Measurements from ENCODE around the gene PSMC3.

PSMC3 gene

GRCh38 chr11:47376525-47377371, 49.5 kb downstream of the PSMC3 start:
- H3K36me3 ChIP-seq (ENCODE audit: control insufficient read depth in 1 of 2, insufficient read depth in 2 of 2, low read length in 2 of 2): no peaks in the 10 kb centered on the region
- peak overlapping the region; percentile 38 to 51 for H3K9ac ChIP-seq (ENCODE audit: low read depth in 1 of 2, low read length in 2 of 2)
- H3K4me3 ChIP-seq (ENCODE audit: low read depth in 1 of 2, low read length in 2 of 2): peak overlapping the region; percentile 63 to 65
- no peaks in the 10 kb centered on the region for H3K9me3 ChIP-seq (ENCODE audit: control insufficient read depth in 1 of 2, low read length in 2 of 2)
- no peaks in the 10 kb centered on the region for H3K27me3 ChIP-seq (ENCODE audit: control insufficient read depth in 1 of 2, insufficient read depth in 2 of 2, low read length in 2 of 2)
- H3K4me1 ChIP-seq (ENCODE audit: control insufficient read depth in 1 of 2, insufficient read depth in 2 of 2, low read length in 2 of 2): no peaks in the 10 kb centered on the region
- no peak overlapping the region for H3K27ac ChIP-seq (ENCODE audit: low read depth, low read length)

- no peaks in the 10 kb centered on the region for H3K36me3 ChIP-seq (ENCODE audit: control insufficient read depth in 1 of 2, insufficient read depth in 2 of 2, low read length in 2 of 2)
- peak overlapping the region; percentile 57 to 65 for H3K4me3 ChIP-seq (ENCODE audit: low read depth in 1 of 2, low read length in 2 of 2)
- no peaks in the 10 kb centered on the region for H3K4me1 ChIP-seq (ENCODE audit: control insufficient read depth in 1 of 2, insufficient read depth in 2 of 2, low read length in 2 of 2)
- H3K27me3 ChIP-seq (ENCODE audit: control insufficient read depth in 1 of 2, insufficient read depth in 2 of 2, low read length in 2 of 2): no peaks in the 10 kb centered on the region
- no peaks in the 10 kb centered on the region for H3K9me3 ChIP-seq (ENCODE audit: control insufficient read depth in 1 of 2, low read length in 2 of 2)
- H3K27ac ChIP-seq (ENCODE audit: low read depth, low read length): no peak overlapping the region
- peak overlapping the region in 1 of 2 donors; percentile 25 for H3K9ac ChIP-seq (ENCODE audit: low read depth in 1 of 2, low read length in 2 of 2)
Observed at GRCh38 chr11:47376107-47376524, 50.1 kb downstream of the PSMC3 start.

- H3K9ac ChIP-seq (ENCODE audit: low read depth in 1 of 2, low read length in 2 of 2): no peak overlapping the region
- H3K9me3 ChIP-seq (ENCODE audit: control insufficient read depth in 1 of 2, low read length in 2 of 2): no peaks in the 10 kb centered on the region
- H3K4me1 ChIP-seq (ENCODE audit: control insufficient read depth in 1 of 2, insufficient read depth in 2 of 2, low read length in 2 of 2): no peaks in the 10 kb centered on the region
- no peaks in the 10 kb centered on the region for H3K36me3 ChIP-seq (ENCODE audit: control insufficient read depth in 1 of 2, insufficient read depth in 2 of 2, low read length in 2 of 2)
- H3K27ac ChIP-seq (ENCODE audit: low read depth, low read length): no peak overlapping the region
- H3K4me3 ChIP-seq (ENCODE audit: low read depth in 1 of 2, low read length in 2 of 2): peak overlapping the region; percentile 57 to 65
- H3K27me3 ChIP-seq (ENCODE audit: control insufficient read depth in 1 of 2, insufficient read depth in 2 of 2, low read length in 2 of 2): no peaks in the 10 kb centered on the region
Observed at GRCh38 chr11:47375546-47376085, 50.6 kb downstream of the PSMC3 start.

- Histone ChIP-seq H3K9me3 (ENCODE audit: control insufficient read depth in 1 of 2, low read length in 2 of 2) (no peaks in the 10 kb centered on the region), H3K9ac (ENCODE audit: low read depth in 1 of 2, low read length in 2 of 2) (no peak overlapping the region), H3K36me3 (ENCODE audit: control insufficient read depth in 1 of 2, insufficient read depth in 2 of 2, low read length in 2 of 2) (no peaks in the 10 kb centered on the region), H3K4me1 (ENCODE audit: control insufficient read depth in 1 of 2, insufficient read depth in 2 of 2, low read length in 2 of 2) (no peaks in the 10 kb centered on the region), H3K27ac (ENCODE audit: low read depth, low read length) (no peak overlapping the region), H3K4me3 (ENCODE audit: low read depth in 1 of 2, low read length in 2 of 2) (peak overlapping the region in 1 of 2 donors; percentile 57), H3K27me3 (ENCODE audit: control insufficient read depth in 1 of 2, insufficient read depth in 2 of 2, low read length in 2 of 2) (no peaks in the 10 kb centered on the region)
Observed at GRCh38 chr11:47375020-47375419, 51.2 kb downstream of the PSMC3 start.

GRCh38 chr11:47374720-47375019, 51.6 kb downstream of the PSMC3 start:
- H3K4me3 ChIP-seq (ENCODE audit: low read depth in 1 of 2, low read length in 2 of 2): no peak overlapping the region
- no peaks in the 10 kb centered on the region for H3K36me3 ChIP-seq (ENCODE audit: control insufficient read depth in 1 of 2, insufficient read depth in 2 of 2, low read length in 2 of 2)
- H3K27me3 ChIP-seq (ENCODE audit: control insufficient read depth in 1 of 2, insufficient read depth in 2 of 2, low read length in 2 of 2): no peaks in the 10 kb centered on the region
- no peak overlapping the region for H3K27ac ChIP-seq (ENCODE audit: low read depth, low read length)
- no peaks in the 10 kb centered on the region for H3K9me3 ChIP-seq (ENCODE audit: control insufficient read depth in 1 of 2, low read length in 2 of 2)
- H3K9ac ChIP-seq (ENCODE audit: low read depth in 1 of 2, low read length in 2 of 2): peak overlapping the region in 1 of 2 donors; percentile 14
- H3K4me1 ChIP-seq (ENCODE audit: control insufficient read depth in 1 of 2, insufficient read depth in 2 of 2, low read length in 2 of 2): no peaks in the 10 kb centered on the region

- H3K27ac ChIP-seq (ENCODE audit: low read depth, low read length): no peak overlapping the region
- no peaks in the 10 kb centered on the region for H3K27me3 ChIP-seq (ENCODE audit: control insufficient read depth in 1 of 2, insufficient read depth in 2 of 2, low read length in 2 of 2)
- H3K9ac ChIP-seq (ENCODE audit: low read depth in 1 of 2, low read length in 2 of 2): peak overlapping the region in 1 of 2 donors; percentile 14
- H3K36me3 ChIP-seq (ENCODE audit: control insufficient read depth in 1 of 2, insufficient read depth in 2 of 2, low read length in 2 of 2): no peaks in the 10 kb centered on the region
- no peaks in the 10 kb centered on the region for H3K4me1 ChIP-seq (ENCODE audit: control insufficient read depth in 1 of 2, insufficient read depth in 2 of 2, low read length in 2 of 2)
- no peak overlapping the region for H3K4me3 ChIP-seq (ENCODE audit: low read depth in 1 of 2, low read length in 2 of 2)
- H3K9me3 ChIP-seq (ENCODE audit: control insufficient read depth in 1 of 2, low read length in 2 of 2): no peaks in the 10 kb centered on the region
Observed at GRCh38 chr11:47373876-47374719, 52.1 kb downstream of the PSMC3 start.

- no peak overlapping the region for H3K27ac ChIP-seq (ENCODE audit: low read depth, low read length)
- no peak overlapping the region for H3K9ac ChIP-seq (ENCODE audit: low read depth in 1 of 2, low read length in 2 of 2)
- H3K36me3 ChIP-seq (ENCODE audit: control insufficient read depth in 1 of 2, insufficient read depth in 2 of 2, low read length in 2 of 2): no peaks in the 10 kb centered on the region
- no peaks in the 10 kb centered on the region for H3K9me3 ChIP-seq (ENCODE audit: control insufficient read depth in 1 of 2, low read length in 2 of 2)
- no peaks in the 10 kb centered on the region for H3K4me1 ChIP-seq (ENCODE audit: control insufficient read depth in 1 of 2, insufficient read depth in 2 of 2, low read length in 2 of 2)
- H3K27me3 ChIP-seq (ENCODE audit: control insufficient read depth in 1 of 2, insufficient read depth in 2 of 2, low read length in 2 of 2): no peaks in the 10 kb centered on the region
- no peak overlapping the region for H3K4me3 ChIP-seq (ENCODE audit: low read depth in 1 of 2, low read length in 2 of 2)
Observed at GRCh38 chr11:47372422-47372821, 53.8 kb downstream of the PSMC3 start.

GRCh38 chr11:47369676-47370075, 56.6 kb downstream of the PSMC3 start:
- no peak overlapping the region for H3K4me3 ChIP-seq (ENCODE audit: low read depth in 1 of 2, low read length in 2 of 2)
- H3K27me3 ChIP-seq (ENCODE audit: control insufficient read depth in 1 of 2, insufficient read depth in 2 of 2, low read length in 2 of 2): no peaks in the 10 kb centered on the region
- H3K27ac ChIP-seq (ENCODE audit: low read depth, low read length): no peak overlapping the region
- no peaks in the 10 kb centered on the region for H3K4me1 ChIP-seq (ENCODE audit: control insufficient read depth in 1 of 2, insufficient read depth in 2 of 2, low read length in 2 of 2)
- H3K9me3 ChIP-seq (ENCODE audit: control insufficient read depth in 1 of 2, low read length in 2 of 2): no peaks in the 10 kb centered on the region
- no peak overlapping the region for H3K9ac ChIP-seq (ENCODE audit: low read depth in 1 of 2, low read length in 2 of 2)
- no peaks in the 10 kb centered on the region for H3K36me3 ChIP-seq (ENCODE audit: control insufficient read depth in 1 of 2, insufficient read depth in 2 of 2, low read length in 2 of 2)

Data from duodenal mucosa (tissue), 2 donors.